Activated CD8-positive, alpha-beta memory T cell treated with anti-CD3 and anti-CD28 coated beads for 48 hours (primary cell): ENCODE results near the gene KRT6C.
"Not testable (repeated sequence)": the region's sequence is repeated elsewhere in the genome, so short reads cannot be mapped to it uniquely, and the experiment has no call there.

Source experiments
- DNase-seq, 3 experiments: peaks; one replicate each; pipeline ENCODE4 v3.0.0-alpha.2; 2020; ENCODE audit warnings: low read depth in 2 of 3, low spot score in 2 of 3

Gene KRT6C

DNA sequence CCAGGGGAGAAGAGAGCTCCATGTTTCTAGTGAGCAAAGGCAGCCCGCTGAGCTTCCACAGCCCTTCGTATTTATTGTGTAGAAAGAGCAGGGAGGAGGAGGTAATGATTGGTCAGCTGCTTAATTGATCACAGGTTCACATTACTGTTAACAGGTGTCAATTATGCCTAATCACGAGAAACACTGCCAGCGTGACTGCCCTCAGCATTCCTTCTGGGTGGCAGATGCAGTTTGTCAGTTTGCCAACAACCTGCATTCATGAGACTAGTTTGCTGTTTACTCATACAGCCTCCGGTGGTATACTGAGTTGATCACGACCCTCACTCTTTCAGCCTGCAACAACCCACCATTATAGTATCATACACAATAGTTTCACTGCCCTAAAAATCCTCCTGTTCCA, 27.0 kb upstream of the KRT6C start:
- not testable (repeated sequence) for DNase-seq

- no peak for DNase-seq
Measured at GRCh38 chr12:52499806-52500560, 26.4 kb upstream of the KRT6C start.

DNA sequence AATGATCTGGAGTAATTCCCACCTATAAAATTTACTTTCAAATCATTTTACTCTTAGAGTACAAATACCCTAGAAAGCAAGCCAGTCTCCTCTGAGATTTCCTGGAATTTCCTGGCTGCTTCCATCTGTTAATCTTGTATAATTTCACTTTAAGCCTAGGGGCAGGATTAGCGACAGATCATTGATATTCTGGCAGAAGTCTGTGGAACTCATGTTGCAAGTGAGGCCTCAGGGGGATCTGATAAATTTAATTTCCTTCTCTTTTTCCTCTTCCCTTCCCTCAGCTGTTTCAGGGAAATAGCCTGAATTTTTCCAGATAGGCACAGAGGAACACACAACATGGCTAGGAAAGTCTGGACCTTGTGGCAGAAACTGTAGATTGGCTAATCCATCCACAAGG, 25.3 kb upstream of the KRT6C start:
- no peak for DNase-seq

DNA sequence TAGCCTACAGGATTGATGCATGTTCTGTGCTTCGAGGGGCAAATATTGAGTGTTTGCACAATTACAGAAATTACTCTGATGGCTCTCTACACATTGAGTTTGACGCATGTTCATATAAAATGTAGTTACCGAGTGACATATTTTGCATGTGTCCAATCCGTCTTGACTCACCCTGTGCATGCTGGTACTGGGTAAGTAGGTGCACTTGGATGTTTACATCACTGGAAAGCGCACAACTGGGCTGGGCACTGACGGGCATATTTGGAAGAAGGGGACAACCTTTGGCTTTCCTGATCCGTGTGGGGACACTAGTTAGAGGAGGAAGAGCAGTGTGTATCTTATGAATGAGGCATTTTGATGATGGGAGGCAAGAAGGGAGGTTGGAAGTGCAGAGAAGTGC, 24.4 kb upstream of the KRT6C start:
- DNase-seq: no peak

- no peak for DNase-seq
Measured at GRCh38 chr12:52496590-52497071, 23.0 kb upstream of the KRT6C start.

GRCh38 chr12:52496054-52496453, 22.4 kb upstream of the KRT6C start:
- no peak for DNase-seq

- no peak for DNase-seq
Measured at GRCh38 chr12:52495389-52495788, 21.8 kb upstream of the KRT6C start.

DNA sequence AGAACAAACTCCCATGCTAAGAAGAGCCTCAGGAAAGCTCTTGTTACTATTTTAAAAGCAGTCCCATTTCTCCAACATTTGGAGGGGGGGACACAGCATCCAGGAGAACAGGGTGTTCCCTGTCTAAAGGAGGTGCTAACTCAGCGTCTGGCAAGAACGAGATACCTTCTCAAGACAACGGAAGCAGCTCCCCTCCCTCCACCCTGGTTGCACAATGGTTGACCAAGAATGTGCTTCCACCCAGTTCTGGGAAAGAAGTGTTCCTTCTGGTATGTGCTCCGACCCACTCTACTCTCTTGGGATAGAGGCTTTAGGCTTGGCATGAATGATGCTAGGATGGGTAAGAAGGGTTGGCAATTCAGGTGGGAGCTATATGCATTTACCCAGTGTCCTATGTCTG, 20.9 kb upstream of the KRT6C start:
- DNase-seq: no peak

DNA sequence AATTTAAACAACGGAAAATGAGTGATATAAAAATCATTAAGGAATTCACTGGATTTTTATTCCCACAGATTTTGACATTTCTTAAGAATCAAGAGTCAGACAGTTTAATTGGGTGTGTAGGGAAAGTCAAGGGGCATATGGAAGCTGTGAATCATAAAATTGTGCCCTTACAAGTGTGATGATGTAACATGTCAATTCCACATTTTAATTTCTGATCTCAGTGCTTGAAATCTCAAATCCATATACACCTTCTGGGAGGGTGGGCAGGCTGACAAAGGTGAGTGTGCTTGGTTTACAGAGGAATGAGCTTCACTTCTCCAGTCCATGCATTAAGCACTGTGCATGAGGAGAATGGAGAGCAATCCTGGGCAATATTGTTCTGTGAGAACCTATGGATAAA, 20.5 kb upstream of the KRT6C start:
- DNase-seq: no peak

GRCh38 chr12:52493172-52493571, 19.6 kb upstream of the KRT6C start, which contains the start of gene KRT6A:
Gene KRT6A (minus strand): TSS chr12:52493257. CDS start chr12:52493188, 69 bp downstream.
- DNase-seq: no peak

- DNase-seq: not testable (repeated sequence)
Measured at GRCh38 chr12:52492405-52492804, 18.8 kb upstream of the KRT6C start.

DNA sequence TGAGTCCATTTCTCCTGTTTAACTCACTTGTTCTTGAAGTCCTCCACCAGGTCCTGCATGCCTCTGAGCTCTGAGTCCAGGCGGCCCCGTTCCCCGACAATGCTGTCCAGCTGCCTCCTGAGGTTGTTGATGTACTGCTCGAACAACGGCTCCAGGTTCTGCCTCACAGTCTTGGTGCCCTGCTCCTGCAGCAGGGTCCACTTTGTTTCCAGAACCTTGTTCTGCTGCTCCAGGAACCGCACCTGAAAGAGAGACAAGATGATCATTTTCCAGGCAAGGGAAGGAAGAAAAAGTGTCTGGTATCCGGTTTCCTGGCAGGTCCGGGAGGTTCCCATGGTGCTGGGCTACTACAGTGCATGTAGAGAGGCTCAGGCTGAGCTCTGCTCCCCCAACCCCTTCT, 17.9 kb upstream of the KRT6C start:
- not testable (repeated sequence) for DNase-seq

GRCh38 chr12:52488736-52489135, 15.1 kb upstream of the KRT6C start:
- no peak for DNase-seq

GRCh38 chr12:52487744-52488443, 14.3 kb upstream of the KRT6C start:
- not testable (repeated sequence) for DNase-seq

- no peak for DNase-seq
Measured at GRCh38 chr12:52487211-52487610, 13.6 kb upstream of the KRT6C start.

DNA sequence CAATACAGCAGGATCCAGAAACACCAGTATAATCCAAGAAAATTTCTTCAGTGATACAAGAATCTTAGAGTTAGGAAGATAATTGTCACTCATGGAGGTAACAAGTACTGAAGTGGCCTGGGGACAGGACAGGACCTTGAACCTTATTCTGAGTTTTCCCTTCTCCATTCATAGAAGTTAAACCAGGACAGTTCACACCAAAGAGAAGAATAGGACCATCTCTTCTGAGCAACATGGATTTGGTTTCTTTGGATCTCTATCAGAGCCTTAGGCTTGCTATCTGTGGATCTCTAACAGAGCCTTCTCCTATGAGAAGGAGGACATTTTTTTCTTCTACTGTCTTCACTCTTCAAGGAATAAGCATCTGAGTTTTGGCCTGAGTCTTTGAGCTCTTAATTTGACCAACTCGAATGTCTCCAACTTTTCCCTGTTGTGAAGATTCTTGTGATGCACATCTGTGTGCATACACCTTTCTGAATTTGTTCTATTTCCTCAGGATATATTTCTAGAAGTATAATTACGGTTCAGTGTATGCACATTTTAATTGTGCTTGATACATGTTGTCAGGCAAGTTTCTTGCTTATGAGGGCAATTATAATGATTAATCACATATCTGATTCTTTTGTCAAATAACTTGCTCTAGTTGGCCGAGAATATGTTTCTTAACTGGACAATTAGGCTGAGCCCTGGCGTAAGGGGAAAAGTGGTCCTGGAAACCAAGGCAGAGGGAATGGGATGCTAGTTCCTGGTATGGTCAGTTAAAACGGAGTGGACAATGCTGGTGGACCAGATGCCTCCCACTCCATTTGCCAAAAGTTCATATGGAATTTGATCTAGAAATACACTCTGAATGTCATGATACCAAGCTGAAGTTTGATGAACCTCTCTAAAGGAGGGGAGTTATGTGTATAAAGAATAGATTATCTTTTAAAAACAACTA, 12.8 kb upstream of the KRT6C start:
- no peak for DNase-seq

DNA sequence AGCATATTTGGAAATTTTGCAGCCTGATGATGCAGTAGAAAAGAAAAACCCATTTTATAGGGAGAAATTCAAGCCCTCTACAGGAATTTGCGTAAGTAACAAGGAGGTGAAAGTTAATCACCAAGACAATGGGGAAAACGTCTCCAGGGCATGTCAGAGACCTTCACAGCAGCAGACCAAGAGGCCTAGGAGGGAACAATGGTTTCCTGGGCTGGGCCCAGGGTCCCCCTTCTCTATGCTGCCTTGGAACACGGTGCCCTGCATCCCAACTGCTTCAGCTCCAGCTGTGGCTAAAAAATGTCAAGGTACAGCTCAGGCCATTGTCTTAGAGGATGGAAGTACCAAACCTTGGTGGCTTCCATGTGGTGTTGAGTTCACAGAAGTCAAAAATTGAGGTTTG, 6.5 kb upstream of the KRT6C start:
- no peak for DNase-seq

GRCh38 chr12:52477651-52478050, 4.0 kb upstream of the KRT6C start:
- DNase-seq: no peak

DNA sequence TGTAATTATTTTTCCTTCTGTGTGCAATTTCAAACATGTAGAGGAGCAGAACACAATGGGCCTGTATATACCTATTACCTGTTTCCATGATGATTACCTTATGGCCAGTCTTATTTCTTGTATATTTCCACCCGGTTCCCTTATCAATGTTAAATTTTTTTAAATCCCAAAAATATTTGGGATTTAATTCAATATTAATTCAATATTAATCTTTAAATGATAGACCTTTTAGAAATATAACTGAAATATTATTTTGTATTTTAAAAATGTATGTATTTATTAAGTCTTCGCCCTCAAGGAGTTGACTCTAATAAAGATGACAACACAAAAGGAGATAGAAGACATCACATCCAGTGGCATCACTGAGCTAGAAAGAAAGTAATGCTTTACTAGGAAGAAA, 607 bp upstream of the KRT6C start:
- no peak for DNase-seq

- DNase-seq: no peak
Measured at GRCh38 chr12:52469853-52470252, 3.8 kb downstream of the KRT6C start.

GRCh38 chr12:52464897-52465296, 8.7 kb downstream of the KRT6C start:
- no peak for DNase-seq
